Astrocyte of the cerebellum (primary cell): ENCODE measurements around the gene TMPRSS11A.

Experiments used
- DNase-seq: peaks from one replicate; pipeline ENCODE4 v3.0.0-alpha.2; 2011; ENCODE audit warnings: low read depth
- H3K4me3 ChIP-seq: 2 replicates; pipeline ENCODE4 v1.5.1; 2011; ENCODE audit warnings: mild to moderate bottlenecking, low read depth, low read length, moderate library complexity
- in situ Hi-C: cut with HindIII; loops from 2 replicates; pipeline ENCODE4 v1.10.0; 2017; ENCODE audit warnings: low sequenced_read_pairs
- TF ChIP-seq, protein P1 (sequence below): IDR thresholded peaks from 2 replicates; pipeline ENCODE4 v1.5.1; 2012; ENCODE audit warnings: low read length, low read depth, moderate library complexity, mild to moderate bottlenecking; ENCODE audit errors: missing control alignments

Gene TMPRSS11A

GRCh38 chr4:67892905-67893304 is 70.4 kb downstream of the TMPRSS11A start:
- DNase-seq = no peak
- TF ChIP-seq, protein P1, sequence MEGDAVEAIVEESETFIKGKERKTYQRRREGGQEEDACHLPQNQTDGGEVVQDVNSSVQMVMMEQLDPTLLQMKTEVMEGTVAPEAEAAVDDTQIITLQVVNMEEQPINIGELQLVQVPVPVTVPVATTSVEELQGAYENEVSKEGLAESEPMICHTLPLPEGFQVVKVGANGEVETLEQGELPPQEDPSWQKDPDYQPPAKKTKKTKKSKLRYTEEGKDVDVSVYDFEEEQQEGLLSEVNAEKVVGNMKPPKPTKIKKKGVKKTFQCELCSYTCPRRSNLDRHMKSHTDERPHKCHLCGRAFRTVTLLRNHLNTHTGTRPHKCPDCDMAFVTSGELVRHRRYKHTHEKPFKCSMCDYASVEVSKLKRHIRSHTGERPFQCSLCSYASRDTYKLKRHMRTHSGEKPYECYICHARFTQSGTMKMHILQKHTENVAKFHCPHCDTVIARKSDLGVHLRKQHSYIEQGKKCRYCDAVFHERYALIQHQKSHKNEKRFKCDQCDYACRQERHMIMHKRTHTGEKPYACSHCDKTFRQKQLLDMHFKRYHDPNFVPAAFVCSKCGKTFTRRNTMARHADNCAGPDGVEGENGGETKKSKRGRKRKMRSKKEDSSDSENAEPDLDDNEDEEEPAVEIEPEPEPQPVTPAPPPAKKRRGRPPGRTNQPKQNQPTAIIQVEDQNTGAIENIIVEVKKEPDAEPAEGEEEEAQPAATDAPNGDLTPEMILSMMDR = no peak
- in situ Hi-C loops = no loop called here
- no peak overlapping the region for H3K4me3 ChIP-seq

GRCh38 chr4:67892253-67892652 is 71.0 kb downstream of the TMPRSS11A start:
- no peak for DNase-seq
- TF ChIP-seq, protein P1 = no peak
- in situ Hi-C loops = no loop called here
- no peak overlapping the region for H3K4me3 ChIP-seq

DNA sequence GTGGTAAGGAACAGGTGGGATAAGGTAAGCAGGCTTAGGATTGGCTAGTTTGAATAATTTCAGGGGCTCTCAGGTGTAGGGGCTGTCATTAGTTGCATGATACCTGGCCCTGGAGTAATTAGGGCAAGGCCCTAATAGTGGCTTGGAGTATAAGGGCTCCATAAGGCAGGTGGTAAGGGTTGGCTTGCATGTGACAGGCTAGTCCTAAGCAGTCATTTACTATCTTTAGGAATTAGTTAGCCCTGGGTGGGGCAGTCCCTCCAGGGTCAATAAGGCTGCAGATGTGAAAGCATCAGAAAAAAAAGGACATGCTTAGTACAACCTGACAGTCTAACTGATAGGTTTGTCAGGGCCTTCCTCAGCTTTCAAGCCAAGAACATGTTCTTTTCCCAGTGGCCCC is 71.6 kb downstream of the TMPRSS11A start:
- TF ChIP-seq, protein P1 = no peak
- in situ Hi-C loops = no loop called here
- DNase-seq = no peak
- H3K4me3 ChIP-seq = no peak overlapping the region

- no peak overlapping the region for H3K4me3 ChIP-seq
- in situ Hi-C loops = no loop called here
- no peak for DNase-seq
- TF ChIP-seq, protein P1 = no peak
Measured at GRCh38 chr4:67886281-67886680, 77.0 kb downstream of the TMPRSS11A start.

DNA sequence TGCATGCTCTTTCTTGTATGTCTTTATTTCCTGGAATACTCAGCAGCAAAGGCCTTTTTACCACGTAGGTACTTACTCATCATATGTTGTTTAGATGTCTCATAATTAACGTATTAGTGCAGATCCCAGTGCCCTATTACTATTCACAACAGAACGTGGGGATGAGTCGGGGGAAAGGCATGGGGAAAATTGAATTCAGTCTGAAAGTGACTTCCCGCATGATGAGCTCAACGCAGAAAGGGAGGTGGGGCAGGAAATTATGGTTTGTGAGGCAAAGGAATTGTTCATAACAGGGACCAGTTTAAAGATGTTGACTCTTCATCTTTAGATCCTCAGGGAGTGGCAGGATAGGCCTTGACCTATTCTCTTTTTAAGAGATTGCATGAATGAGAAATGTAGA is 77.5 kb downstream of the TMPRSS11A start:
- TF ChIP-seq, protein P1 = no peak
- no peak overlapping the region for H3K4me3 ChIP-seq
- in situ Hi-C loops = no loop called here
- DNase-seq = peak; percentile 65

- H3K4me3 ChIP-seq = no peak overlapping the region
- DNase-seq = no peak
- TF ChIP-seq, protein P1 = no peak
- in situ Hi-C loops = no loop called here
Measured at GRCh38 chr4:67884701-67885100, 78.6 kb downstream of the TMPRSS11A start.

DNA sequence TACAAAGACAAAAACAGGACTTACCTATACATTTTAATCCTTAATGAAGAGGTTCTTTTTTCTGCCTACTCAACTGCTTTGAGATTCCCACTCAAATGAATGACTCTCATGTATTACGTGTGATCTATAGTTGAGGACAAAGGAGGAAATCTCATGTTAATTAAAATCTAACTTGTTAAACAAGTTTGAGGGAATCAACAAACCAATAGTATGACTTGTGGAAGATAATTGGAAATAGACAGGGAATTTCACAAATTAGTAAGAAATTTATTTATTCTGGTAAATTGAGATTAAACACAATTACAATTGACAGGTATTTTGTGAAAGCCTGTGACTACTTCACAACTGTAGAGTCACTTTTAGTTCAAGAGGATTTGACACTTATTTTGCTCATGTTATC is 79.4 kb downstream of the TMPRSS11A start, which contains the start of gene TMPRSS11D:
Gene TMPRSS11D (minus strand): TSS at position 101 of the 400 bp plus-strand sequence. CDS start 69 bp downstream, at position 32.
- DNase-seq = no peak
- in situ Hi-C loops = no loop called here
- TF ChIP-seq, protein P1 = no peak
- no peak within 1 kb of the TSS for H3K4me3 ChIP-seq
